ENCODE data around the gene SUMO4. TPM values are rescaled to one million over a fixed set of nuclear protein-coding genes. Genes with fewer than 3 reads are reported as not detected.

The SUMO4 gene
- total RNA-seq, 1 experiment from 2014 or later: 1.1 TPM

DNA sequence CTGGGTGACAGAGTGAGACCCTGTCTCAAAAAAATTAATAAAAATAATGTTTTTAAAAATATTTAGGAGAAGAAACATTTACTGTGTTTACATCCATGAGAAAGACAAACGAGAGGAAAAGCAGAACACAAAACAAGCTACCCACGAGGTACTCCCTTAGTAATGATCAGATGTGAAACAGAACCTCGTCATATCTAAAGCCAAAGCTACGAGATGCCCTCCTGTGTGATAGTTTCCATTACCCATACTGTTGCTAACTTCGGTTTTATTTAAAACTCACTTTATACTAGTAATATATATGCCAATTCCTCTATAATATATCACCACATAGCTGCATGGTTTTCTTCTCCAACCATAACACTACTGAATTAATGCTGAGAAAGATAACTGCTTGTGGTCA, 21.1 kb downstream of the SUMO4 start:
- Histone ChIP-seq H3K36me3 (ENCODE audit: control insufficient read depth, insufficient read depth, low read length) (no peaks in the 10 kb centered on the region), H3K27me3 (ENCODE audit: control insufficient read depth, insufficient read depth, low read length) (no peaks in the 10 kb centered on the region), H3K9me3 (ENCODE audit: control insufficient read depth, insufficient read depth, low read depth, low read length) (no peaks in the 10 kb centered on the region), H3K4me1 (ENCODE audit: control insufficient read depth, insufficient read depth, low read length) (no peaks in the 10 kb centered on the region), H3K4me3 (ENCODE audit: low read depth in 2 of 2, low read length in 2 of 2) (no peak overlapping the region), H3K27ac (ENCODE audit: low read length) (no peak overlapping the region)
- ChIA-PET CTCF (interaction anchor here (1.0 kb wide), 1 partner anchor 392 kb away, joined by 3 read pairs; no protein-coding TSS in a partner anchor), POLR2A (no interaction called here)
- DNase-seq (ENCODE audit: low read depth, low spot score): no peak
- BruUV-seq (replicated peaks): no TSS peak
- intact Hi-C loops (cut with micrococcal nuclease; ENCODE audit: unreplicated experiment) (no loop called here), in situ Hi-C loops (cut with HindIII; ENCODE audit: low pct_unique_long_range_greater_than_20kb, low sequenced_read_pairs) (no loop called here)
- TF ChIP-seq, protein P1, sequence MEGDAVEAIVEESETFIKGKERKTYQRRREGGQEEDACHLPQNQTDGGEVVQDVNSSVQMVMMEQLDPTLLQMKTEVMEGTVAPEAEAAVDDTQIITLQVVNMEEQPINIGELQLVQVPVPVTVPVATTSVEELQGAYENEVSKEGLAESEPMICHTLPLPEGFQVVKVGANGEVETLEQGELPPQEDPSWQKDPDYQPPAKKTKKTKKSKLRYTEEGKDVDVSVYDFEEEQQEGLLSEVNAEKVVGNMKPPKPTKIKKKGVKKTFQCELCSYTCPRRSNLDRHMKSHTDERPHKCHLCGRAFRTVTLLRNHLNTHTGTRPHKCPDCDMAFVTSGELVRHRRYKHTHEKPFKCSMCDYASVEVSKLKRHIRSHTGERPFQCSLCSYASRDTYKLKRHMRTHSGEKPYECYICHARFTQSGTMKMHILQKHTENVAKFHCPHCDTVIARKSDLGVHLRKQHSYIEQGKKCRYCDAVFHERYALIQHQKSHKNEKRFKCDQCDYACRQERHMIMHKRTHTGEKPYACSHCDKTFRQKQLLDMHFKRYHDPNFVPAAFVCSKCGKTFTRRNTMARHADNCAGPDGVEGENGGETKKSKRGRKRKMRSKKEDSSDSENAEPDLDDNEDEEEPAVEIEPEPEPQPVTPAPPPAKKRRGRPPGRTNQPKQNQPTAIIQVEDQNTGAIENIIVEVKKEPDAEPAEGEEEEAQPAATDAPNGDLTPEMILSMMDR (IDR thresholded peaks at IDR 0.05): no peak
- TF ChIP-seq POLR2AphosphoS5 (IDR thresholded peaks at IDR 0.05; ENCODE audit: low read depth, low read length) (no peak), TCF7L2 (IDR thresholded peaks at IDR 0.05; ENCODE audit: low read depth, low read length) (no peak), SIN3A (IDR thresholded peaks at IDR 0.05; ENCODE audit: borderline replicate concordance, insufficient read depth, low read depth, low read length) (no peak)
- TF ChIP-seq, protein P2, sequence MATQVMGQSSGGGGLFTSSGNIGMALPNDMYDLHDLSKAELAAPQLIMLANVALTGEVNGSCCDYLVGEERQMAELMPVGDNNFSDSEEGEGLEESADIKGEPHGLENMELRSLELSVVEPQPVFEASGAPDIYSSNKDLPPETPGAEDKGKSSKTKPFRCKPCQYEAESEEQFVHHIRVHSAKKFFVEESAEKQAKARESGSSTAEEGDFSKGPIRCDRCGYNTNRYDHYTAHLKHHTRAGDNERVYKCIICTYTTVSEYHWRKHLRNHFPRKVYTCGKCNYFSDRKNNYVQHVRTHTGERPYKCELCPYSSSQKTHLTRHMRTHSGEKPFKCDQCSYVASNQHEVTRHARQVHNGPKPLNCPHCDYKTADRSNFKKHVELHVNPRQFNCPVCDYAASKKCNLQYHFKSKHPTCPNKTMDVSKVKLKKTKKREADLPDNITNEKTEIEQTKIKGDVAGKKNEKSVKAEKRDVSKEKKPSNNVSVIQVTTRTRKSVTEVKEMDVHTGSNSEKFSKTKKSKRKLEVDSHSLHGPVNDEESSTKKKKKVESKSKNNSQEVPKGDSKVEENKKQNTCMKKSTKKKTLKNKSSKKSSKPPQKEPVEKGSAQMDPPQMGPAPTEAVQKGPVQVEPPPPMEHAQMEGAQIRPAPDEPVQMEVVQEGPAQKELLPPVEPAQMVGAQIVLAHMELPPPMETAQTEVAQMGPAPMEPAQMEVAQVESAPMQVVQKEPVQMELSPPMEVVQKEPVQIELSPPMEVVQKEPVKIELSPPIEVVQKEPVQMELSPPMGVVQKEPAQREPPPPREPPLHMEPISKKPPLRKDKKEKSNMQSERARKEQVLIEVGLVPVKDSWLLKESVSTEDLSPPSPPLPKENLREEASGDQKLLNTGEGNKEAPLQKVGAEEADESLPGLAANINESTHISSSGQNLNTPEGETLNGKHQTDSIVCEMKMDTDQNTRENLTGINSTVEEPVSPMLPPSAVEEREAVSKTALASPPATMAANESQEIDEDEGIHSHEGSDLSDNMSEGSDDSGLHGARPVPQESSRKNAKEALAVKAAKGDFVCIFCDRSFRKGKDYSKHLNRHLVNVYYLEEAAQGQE (IDR thresholded peaks at IDR 0.05; ENCODE audit: insufficient read depth in 1 of 2, low read depth in 2 of 2, low read length in 1 of 2): no peak
- ATAC-seq: no peak

DNA sequence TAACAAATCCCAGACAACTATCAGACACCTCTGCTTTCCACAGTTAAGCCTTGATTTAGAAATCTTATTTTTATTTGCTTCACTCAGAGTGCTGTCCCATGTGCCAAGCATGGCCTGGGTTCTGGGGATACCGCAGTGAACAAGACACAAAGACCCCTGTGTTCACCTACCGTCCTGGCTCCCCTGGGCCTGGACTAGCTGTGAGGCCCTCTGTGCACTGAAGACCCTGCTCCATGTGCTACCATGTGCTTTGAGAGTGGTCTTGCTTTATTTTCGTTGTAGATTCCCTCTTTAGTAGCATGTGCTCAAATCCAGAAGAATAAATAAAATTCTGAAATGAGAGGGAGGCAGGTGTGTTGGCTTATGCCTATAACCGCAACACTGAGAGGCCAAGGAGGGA, 22.5 kb downstream of the SUMO4 start:
- POLR2A ChIA-PET: no interaction called here
- BruUV-seq (replicated peaks): no TSS peak
- intact Hi-C loops (cut with micrococcal nuclease; ENCODE audit: unreplicated experiment) (no loop called here), in situ Hi-C loops (cut with HindIII; ENCODE audit: low pct_unique_long_range_greater_than_20kb, low sequenced_read_pairs) (no loop called here)
- CTCF ChIA-PET: no interaction called here
- TF ChIP-seq, protein P1 (IDR thresholded peaks at IDR 0.05): no peak
- TF ChIP-seq POLR2AphosphoS5 (IDR thresholded peaks at IDR 0.05; ENCODE audit: low read depth, low read length) (no peak), TCF7L2 (IDR thresholded peaks at IDR 0.05; ENCODE audit: low read depth, low read length) (no peak), SIN3A (IDR thresholded peaks at IDR 0.05; ENCODE audit: borderline replicate concordance, insufficient read depth, low read depth, low read length) (no peak)
- TF ChIP-seq, protein P2 (IDR thresholded peaks at IDR 0.05; ENCODE audit: insufficient read depth in 1 of 2, low read depth in 2 of 2, low read length in 1 of 2): no peak
- Histone ChIP-seq H3K27ac (ENCODE audit: low read length) (no peak overlapping the region), H3K4me1 (ENCODE audit: control insufficient read depth, insufficient read depth, low read length) (no peaks in the 10 kb centered on the region), H3K4me3 (ENCODE audit: low read depth in 2 of 2, low read length in 2 of 2) (no peak overlapping the region), H3K9me3 (ENCODE audit: control insufficient read depth, insufficient read depth, low read depth, low read length) (no peaks in the 10 kb centered on the region), H3K36me3 (ENCODE audit: control insufficient read depth, insufficient read depth, low read length) (no peaks in the 10 kb centered on the region), H3K27me3 (ENCODE audit: control insufficient read depth, insufficient read depth, low read length) (no peaks in the 10 kb centered on the region)
- ATAC-seq (no peak), DNase-seq (ENCODE audit: low read depth, low spot score) (no peak)
